CD4-positive, alpha-beta T cell treated with Interleukin-2 at 100 ng/mL for 4 hours (primary cell): ENCODE data around the gene LGALS16.
"Not testable (repeated sequence)": the region's sequence is repeated elsewhere in the genome, so short reads cannot be mapped to it uniquely, and the experiment has no call there.

Experiments used
- DNase-seq: peaks from one replicate; pipeline ENCODE4 v3.0.0-alpha.2; 2020; ENCODE audit warnings: low spot score

Gene LGALS16

DNA sequence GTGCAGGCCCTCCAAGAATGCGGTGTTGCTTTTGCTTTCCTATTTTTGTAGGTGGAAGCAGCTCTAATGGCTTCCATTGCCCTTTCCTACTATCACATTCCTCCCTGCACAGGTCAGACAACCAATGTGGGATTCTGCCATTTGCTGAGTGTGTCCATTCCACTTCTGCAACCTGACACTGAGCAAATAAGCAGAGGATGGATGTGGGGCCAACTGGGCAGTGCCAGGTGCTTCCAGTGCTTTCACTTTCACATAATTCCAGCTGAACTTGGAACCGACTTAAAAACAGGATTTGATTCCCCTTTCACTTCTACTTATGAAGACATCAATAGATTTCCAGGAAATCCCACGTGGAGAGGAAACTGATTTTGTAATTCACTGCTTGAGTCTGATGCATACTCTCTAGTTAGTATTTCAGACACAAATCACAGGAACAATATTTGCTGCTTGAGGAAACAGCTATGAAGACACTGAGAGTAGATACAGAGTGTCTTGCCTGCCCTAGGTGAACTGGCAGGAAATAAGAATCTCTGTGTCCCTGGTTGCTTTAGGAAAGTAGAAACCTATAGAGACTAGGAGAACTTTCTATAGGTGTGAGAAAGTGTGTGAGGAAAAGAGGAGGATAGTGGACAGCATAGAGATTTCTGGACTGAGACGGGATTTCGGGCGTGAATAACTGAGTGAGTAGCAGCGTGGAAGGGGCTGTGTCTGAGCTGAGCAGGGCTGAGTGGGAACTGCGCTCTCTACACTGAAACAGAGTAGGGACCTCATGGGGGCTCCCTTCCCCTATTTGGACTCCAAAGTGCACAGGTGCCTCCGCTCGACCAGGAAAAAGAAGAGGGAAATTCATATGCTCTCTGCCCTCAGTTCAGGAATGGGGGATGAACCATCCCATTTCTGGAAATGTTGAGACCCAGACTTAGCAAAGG is 22.5 kb downstream of the LGALS16 start:
- no peak for DNase-seq

DNA sequence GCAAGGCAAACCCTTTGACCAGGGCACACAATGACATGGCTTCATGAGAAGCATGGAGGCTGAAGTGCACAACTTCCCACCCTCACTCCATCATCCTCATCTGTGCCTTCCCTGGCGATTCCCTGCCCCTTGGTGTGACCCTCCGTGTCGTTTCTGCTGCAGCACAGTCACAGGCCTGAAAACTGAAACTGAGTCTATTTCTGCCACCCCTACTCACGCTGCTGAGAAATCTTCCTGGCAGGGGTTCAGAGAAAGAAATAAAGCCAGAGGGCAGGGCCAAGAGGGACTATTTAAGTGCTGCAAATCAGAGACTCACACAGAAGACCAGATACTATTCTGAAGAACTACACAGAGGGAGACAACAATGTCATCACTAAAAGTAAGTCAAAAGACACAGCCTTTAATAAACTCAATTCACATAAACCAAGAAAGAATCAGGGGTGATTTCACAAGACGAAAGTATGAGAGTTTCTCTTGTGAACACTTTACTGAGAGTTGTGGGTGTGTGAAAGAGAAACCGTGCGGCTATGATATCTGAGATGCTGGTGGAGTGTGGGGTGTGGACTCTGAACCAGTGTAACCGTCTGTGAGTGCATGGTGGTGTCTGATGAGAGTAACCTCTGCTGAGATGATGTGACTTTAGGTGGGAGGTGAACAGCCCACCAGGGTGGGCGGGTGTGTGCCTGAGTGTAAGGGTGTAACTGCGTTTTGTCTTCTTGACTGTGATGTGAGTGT is 23.5 kb downstream of the LGALS16 start:
- DNase-seq: peak; percentile 37

DNA sequence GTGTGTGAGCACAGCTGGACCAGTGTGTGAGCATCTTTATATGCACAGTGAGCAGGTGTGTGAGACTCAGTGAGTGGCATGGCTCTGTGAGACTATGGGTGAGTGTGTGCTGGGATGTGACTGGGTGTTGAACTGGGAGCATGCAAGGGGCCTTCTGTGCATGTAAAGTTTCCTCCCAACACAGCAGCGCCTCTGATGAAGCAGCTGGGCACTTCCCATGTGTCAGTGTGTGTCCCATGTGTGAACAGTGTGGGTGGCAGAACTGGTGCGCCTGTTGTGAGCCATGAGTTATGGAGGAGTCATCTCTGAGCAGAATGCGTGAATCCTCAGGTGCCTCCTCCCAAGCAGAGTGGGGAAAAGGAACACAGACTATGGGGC is 24.1 kb downstream of the LGALS16 start:
- no peak for DNase-seq

DNA sequence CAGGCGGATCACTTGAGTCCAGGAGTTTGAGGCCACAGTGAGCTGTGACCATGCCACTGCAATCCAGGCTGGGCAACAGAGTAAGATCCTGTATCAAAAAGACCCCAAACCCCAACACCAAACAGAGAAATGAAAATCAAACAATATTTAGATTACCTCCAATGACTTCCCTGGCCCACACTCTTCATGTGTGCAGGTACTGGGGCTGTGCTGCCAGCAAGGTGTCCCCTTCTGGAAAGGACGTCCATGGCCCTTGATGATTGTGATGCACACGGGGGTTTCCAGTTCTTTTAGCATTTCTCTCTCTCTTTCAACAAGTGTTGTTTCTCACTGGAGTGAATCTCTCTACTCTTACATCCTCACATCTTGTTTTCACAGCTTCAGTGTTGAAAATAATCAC is 24.9 kb downstream of the LGALS16 start:
- no peak for DNase-seq

DNA sequence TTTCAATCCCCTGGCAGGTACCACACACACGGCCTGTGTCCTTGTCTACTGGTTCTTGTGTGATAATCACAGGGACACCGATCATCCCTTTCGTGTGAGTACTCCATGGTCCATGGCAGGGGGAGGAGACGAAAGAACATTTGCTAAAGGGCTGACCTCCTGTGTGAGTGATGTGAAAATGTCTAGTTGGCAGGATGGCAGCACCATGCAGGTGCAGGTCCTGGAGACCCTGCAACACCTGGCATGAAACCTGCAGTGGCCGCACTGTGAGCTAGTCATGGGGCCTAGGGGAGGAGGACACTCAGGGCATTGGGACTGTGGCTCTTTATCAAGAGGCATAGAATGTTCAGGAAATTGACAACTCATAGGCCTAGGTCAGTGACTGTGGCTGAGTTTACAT is 25.7 kb downstream of the LGALS16 start:
- no peak for DNase-seq

DNA sequence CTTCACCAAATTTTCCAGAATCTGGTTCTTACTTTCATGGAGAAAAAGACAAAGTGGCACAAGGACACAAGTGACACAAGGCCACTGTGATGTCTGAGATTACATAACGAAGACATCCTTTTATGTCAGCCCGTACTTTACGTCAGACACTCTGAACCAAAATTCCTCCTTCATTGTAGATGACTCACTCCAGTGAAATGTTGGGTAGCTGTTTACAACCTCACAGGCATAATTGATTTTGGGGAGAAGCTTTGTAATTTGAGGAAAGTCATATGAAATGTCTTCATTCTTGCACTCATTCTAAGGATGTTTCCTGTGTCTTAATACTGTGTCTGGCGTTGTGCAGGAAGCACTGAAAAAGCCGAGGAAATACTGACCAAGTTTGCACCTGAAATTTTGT is 28.6 kb downstream of the LGALS16 start:
- DNase-seq: no peak

DNA sequence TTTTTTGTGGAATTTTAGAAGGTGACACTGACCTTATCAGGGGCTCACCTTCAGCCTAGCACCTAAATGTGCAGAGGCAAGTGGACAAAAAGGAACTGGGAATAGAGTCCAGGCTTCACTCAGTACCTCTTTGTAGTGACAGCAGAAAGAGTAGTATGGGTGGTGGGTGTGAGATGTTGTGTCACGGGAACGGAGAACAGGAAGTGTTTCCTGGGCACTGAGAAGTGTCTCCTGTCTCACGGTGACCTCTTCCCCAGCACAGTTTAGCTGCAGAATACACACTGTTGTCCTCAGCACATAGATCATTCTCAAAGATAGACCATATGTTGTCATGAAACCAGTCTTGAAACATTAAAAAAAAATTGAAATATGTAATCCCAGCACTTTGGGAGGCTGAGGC is 31.0 kb downstream of the LGALS16 start:
- no peak for DNase-seq

DNA sequence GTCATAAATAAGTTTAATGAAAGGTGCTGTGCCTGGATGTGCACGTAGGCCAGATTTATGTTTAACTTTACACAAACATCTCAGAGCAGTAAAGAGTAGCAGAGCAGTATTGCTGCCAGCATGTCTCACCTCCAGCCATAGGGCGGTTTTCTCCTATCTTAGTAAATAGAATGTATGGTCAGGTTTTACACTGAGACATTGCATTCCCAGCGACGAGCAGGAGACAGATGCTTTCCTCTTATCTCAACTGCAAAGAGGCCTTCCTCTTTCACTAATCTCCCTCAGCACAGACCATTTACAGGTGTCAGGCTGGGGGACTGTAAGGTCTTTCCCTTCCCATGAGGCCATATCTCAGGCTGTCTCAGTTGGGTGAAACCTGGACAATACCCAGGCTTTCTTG is 32.9 kb downstream of the LGALS16 start:
- not testable (repeated sequence) for DNase-seq

DNA sequence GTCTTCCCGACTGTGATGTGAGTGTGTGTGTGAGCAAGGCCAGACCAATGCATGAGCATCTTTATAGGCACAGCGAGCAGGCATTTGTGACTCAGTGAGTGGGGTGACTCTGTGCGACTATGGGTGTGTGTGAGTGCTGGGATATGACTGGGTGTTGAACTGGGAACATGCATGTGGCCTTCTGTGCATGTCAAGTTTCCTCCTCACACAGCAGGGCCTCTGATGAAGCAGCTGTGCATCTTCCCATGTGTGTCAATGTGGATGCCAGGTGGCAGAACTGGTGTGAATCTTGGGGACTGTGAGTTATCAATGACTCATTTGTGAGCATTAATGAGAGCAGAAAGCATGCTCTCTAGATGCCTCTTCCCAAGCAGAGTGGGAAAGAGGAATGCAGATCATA is 36.5 kb downstream of the LGALS16 start:
- DNase-seq: no peak

DNA sequence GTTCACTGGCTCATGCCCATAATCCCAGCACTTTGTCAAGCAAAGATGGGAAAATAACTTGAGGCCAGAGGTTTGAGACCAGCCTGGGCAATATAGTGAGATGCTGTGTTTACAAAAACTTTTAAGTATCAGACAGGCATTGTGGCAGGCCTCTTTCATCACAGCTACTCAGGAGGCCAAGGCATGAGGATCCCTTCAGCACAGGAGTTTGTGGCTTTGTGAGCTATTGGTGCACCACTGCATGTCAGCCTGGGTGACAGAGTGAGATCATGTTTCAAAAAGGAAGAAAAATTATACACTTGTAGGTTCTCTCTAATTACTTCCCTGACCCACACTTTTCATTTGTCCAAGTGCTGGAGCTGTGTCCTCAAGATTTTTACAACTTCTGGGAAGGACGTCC is 37.1 kb downstream of the LGALS16 start:
- DNase-seq: no peak

DNA sequence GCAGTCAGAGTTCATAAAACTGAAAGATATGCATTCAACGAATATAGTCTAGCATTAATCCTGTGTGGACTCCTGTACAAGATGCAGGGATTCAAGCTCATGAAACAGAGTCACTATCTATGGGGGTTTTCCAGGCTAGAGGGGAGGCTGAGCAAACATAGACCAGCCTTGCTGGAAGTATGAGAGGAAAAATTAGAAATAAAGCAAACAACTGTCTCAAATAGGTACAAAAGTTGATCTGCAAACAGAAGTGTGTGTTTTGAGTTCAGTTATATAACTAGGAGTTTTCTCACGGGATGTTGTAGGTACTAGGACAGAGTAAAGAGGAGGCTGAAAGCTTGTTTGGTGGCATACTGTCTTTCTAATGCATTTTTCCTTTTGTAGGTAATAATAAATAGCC is 40.0 kb downstream of the LGALS16 start:
- no peak for DNase-seq

DNA sequence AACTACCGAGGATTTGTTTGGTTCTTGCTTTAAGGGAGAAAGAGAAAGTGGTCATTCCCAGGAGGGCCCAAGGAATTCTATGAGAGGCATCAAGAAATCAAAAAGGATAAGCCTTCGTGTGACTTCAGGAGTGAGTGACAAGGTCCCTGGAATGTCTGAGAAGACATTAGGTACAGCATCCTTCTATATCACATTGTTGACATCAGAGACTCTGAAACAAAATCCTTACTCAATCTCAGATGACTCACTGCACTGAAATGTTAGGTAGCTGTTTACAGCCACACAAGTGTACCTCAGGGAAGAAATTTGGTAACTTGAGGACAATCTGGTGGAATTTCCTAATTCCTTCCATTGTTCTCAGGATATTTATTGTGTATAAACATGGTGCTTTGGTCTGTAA is 40.7 kb downstream of the LGALS16 start:
- DNase-seq: no peak

DNA sequence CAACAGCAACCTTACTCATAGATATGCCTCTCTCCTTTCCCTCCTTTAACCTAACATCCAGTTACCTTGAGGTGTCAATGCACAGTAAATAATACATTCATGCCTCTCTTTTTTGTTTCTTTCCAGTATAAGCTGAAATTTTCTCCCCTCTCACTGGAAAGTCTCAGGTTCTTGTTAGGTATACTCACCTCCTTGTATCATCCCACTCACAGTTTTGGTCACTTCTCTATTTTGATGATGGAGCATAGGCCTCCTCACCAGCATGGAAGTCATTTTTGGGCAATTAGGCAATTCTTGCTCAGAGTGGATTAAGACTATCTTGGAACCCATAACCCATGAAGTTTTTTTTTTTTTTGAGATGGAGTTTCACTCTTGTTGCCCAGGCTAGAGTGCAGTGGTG is 42.8 kb downstream of the LGALS16 start:
- no peak for DNase-seq

DNA sequence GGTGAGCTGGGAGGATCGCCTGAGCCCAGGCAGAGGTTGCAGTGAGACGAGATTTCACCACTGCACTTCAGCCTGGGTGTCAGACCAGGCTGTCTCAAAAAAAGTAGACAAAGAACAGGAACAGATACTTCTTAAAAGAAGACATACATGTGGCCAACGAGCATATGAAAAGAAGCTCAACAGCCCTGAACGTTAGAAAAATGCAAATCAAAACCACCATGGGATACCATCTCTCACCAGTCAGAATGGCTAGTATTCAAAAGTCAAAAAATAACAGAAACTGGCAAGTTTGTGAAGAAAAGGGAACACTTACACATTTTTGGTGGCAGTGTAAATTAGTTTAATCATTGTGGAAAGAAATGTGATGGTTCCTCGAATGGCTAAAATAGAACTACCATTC is 45.6 kb downstream of the LGALS16 start:
- no peak for DNase-seq

DNA sequence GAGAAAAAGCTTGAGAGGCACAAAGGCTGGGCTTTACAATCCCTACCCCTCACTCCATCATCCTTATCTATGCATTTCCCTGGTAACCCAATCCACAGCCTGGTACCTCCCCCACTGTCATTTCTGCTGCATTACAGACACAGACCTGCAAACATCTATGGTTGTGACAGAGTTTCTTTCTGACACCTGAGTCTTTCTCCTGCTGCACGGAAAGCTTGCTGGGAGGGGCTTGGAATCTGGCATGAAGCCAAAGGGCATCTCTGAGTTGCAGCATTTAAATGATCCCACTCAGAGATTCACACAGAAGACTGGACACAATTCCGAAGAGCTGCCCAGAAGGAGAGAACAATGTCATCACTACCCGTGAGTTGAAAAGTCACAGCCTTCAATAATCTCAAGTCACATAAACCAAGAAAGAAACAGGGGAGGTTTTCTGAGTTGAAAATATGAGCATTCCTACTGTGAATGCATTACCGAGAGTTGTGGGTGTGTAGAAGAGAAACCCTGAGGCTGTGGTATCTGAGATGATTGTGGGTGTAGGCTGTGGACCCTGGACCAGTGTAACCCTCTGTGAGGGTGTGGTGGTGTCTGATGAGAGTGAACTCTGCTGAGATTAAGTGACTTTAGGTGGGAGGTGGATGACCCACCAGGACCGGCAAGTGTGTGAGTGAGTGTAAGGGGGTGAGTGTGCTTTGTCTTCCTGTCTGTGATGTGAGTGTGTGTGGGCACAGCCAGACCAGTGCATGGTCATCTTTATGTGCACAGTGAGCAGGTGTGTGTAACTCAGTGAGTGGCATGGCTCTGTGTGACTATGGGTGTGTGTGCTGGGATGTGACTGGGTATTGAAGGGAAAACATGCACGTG is 48.7 kb downstream of the LGALS16 start, which contains the start of gene LGALS14:
LGALS14 (plus strand) TSS at position 301 of the 864 bp plus-strand sequence; CDS start at position 349, 48 bp downstream.
- DNase-seq: no peak

DNA sequence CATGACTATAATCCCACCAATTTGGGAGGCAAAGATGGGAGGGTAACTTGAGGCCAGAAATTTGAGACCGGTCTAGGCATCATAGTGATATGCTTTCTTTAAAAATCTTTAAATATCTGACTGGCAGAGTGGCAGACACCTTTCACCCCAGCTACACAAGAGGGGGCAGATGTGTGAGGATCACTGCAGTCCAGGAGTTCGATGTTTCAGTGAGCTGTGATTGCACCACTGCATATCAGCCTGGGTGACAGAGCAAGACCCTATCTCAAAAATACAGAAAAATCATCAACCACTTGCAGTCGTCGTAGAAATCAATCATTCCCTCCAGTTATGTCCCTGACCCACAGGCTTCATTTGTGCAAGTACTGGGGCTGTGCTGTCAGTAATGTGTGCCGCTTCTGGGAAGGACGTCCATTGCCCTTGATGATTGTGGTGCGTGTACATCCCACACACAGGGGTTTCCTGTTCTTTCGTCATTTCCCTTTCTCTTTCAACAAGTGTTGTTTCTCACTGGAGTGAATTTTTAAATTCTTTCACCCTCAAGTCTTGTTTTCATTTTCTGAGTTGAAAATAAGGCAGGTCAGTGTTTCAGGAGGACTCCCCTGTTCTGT is 50.0 kb downstream of the LGALS16 start:
- DNase-seq: peak; percentile 17

DNA sequence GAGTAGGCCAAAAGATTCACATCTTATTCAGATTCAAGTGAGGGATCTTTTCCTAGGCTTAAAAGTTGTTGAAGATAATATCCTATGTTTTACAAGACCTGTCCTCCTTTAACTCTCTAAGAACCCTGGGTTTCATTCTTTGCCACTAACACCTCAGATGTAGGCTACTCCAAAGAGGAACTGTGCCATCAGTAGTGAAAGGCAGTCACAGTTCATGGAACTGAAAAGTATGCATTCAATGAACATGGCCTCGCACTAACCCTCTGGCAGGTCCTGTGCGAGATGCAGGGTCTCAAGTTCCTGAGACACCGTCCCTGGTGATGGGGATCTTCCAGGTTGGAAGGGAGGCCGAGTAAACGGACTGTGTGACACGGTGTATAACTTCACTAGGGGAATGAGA is 52.9 kb downstream of the LGALS16 start:
- no peak for DNase-seq

DNA sequence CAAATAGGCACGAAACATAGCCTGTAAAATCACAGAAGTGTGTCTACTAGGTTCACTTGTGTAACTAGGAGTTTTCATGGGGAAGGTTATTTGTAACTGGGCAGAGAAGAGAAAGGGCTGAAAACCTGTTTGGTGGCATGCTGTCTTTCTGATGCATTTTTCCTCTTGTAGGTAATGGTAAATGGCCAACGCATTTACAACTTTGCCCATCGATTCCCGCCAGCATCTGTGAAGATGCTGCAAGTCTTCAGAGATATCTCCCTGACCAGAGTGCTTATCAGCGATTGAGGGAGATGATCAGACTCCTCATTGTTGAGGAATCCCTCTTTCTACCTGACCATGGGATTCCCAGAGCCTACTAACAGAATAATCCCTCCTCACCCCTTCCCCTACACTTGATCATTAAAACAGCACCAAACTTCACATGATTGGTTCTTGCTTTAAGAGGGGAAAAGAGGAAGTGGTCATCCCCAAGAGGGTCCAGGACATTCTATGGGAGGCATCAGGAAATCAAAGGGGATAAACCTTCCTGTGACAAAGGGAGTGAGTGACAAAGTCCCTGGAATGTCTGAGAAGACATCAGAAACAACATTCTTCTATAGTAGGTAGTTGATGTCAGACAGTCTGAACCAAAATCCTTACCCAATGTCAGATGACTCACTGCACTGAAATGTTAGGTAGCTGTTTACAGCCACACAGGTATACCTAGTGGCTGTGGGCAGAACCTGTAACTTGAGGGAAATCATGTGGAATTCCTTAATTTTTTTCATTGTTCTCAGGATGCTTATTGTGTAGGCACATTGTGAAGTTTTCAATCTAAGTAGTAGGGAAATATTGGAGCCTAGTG is 53.5 kb downstream of the LGALS16 start:
- DNase-seq: no peak
